ENCODE measurements around the gene EXOSC9. TPM values are rescaled to one million over a fixed set of nuclear protein-coding genes. Genes with fewer than 3 reads are reported as not detected.

The EXOSC9 gene
- total and polyA plus RNA-seq, 10 of the 15 experiments (the other 5 are each of a cell fraction or from before 2014, with no cell fraction given): 49.0 to 131 (median 85.4) TPM

DNA sequence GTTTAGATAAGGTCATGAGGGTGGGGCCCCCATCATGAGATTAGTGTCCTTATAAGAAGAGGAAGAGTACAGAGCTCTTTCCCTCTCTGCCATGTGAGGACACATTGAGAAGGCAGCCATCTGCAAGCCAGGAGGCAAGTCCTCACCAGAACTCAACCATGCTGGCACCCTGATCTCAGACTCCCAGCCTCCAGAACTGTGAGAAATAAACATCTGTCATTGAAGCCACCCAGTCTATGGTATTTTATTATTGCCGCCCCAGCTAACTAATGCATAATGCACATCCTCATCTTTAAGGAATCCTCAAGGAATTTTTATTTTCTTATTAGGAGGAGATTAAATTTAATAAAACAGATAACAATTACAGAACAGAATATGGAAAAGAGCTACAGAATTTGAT, 16.7 kb upstream of the EXOSC9 start:
- ATAC-seq (no peak), FAIRE-seq (no peak), DNase-seq (ENCODE audit: low read depth, low spot score) (no peak)
- RAD21 ChIA-PET (ENCODE audit: unreplicated experiment): no interaction called here
- no peaks in the 10 kb centered on the region for H3K36me3 ChIP-seq (ENCODE audit: control insufficient read depth in 2 of 2, insufficient read depth in 2 of 2, low read length in 1 of 2)
- no peak overlapping the region for H3K9ac ChIP-seq (ENCODE audit: control insufficient read depth, insufficient read depth, low read length)
- CTCF ChIA-PET: no interaction called here
- peaks cover 16% of the 10 kb centered on the region for H3K4me1 ChIP-seq (ENCODE audit: control insufficient read depth, insufficient read depth, low read length)
- H3K4me2 ChIP-seq (ENCODE audit: control insufficient read depth, insufficient read depth): no peak overlapping the region
- H2AFZ ChIP-seq (ENCODE audit: control insufficient read depth, low read depth, low read length): no peak overlapping the region
- no peak overlapping the region for H3K27ac ChIP-seq (ENCODE audit: control insufficient read depth, insufficient read depth)
- intact Hi-C loops (cut with micrococcal nuclease; ENCODE audit: unreplicated experiment) (no loop called here), in situ Hi-C loops (cut with MboI) (no loop called here)
- H3K79me2 ChIP-seq (ENCODE audit: control insufficient read depth, insufficient read depth, low read length): no peaks in the 10 kb centered on the region
- SMC1A ChIA-PET (ENCODE audit: uncharacterized antibody, unreplicated experiment): interaction anchor here (0.5 to 1.8 kb wide), 2 partner anchors 12 to 35 kb away, joined by 3 to 5 read pairs; no protein-coding TSS in a partner anchor
- POLR2A ChIA-PET: no interaction called here
- no peak overlapping the region for H3K4me3 ChIP-seq
- BruUV-seq (replicated peaks): no TSS peak
- no peaks in the 10 kb centered on the region for H4K20me1 ChIP-seq (ENCODE audit: control insufficient read depth, insufficient read depth)
- TF ChIP-seq POLR2A (IDR thresholded peaks at IDR 0.05; ENCODE audit: low read depth, low read length) (no peak), RAD21 (IDR thresholded peaks at IDR 0.05; ENCODE audit: insufficient read depth, low read depth, low read length) (no peak), E2F8 (IDR thresholded peaks at IDR 0.05; ENCODE audit: low read depth, partially characterized antibody) (no peak), ZBTB40 (IDR thresholded peaks at IDR 0.05; ENCODE audit: borderline replicate concordance) (no peak), NRF1 (conservative IDR thresholded peaks at IDR 0.05; ENCODE audit: low read depth, low read length) (no peak), NFIC (IDR thresholded peaks at IDR 0.05; ENCODE audit: low read depth, low read length) (no peak), NR2C2 (IDR thresholded peaks at IDR 0.05; ENCODE audit: borderline replicate concordance, control insufficient read depth, insufficient read length, low read depth) (no peak), TBL1XR1 (IDR thresholded peaks at IDR 0.05; ENCODE audit: low read depth, low read length) (no peak), TAF1 (IDR thresholded peaks at IDR 0.05; ENCODE audit: borderline replicate concordance, low read depth, low read length) (no peak), CEBPB (IDR thresholded peaks at IDR 0.05; ENCODE audit: borderline replicate concordance in 1 of 2, low read depth in 2 of 2, low read length in 2 of 2) (no peak), CREB1 (IDR thresholded peaks at IDR 0.05; ENCODE audit: low read depth) (no peak), ZNF274 (IDR thresholded peaks at IDR 0.05; ENCODE audit: insufficient read depth, insufficient read length) (no peak), NBN (IDR thresholded peaks at IDR 0.05) (no peak)
- TF ChIP-seq, protein P1, sequence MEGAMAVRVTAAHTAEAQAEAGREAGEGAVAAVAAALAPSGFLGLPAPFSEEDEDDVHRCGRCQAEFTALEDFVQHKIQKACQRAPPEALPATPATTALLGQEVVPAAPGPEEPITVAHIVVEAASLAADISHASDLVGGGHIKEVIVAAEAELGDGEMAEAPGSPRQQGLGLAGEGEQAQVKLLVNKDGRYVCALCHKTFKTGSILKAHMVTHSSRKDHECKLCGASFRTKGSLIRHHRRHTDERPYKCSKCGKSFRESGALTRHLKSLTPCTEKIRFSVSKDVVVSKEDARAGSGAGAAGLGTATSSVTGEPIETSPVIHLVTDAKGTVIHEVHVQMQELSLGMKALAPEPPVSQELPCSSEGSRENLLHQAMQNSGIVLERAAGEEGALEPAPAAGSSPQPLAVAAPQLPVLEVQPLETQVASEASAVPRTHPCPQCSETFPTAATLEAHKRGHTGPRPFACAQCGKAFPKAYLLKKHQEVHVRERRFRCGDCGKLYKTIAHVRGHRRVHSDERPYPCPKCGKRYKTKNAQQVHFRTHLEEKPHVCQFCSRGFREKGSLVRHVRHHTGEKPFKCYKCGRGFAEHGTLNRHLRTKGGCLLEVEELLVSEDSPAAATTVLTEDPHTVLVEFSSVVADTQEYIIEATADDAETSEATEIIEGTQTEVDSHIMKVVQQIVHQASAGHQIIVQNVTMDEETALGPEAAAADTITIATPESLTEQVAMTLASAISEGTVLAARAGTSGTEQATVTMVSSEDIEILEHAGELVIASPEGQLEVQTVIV (IDR thresholded peaks at IDR 0.05; ENCODE audit: borderline replicate concordance, partially characterized antibody): no peak
- WGBS (ENCODE audit: insufficient coverage, insufficient replicate concordance, low lambda C conversion rate, missing lambda C conversion rate): 100% methylated on average over 1 of the region's 1 CpG
- no peaks in the 10 kb centered on the region for H3K27me3 ChIP-seq (replicated peaks in 1 of 2; ENCODE audit: control insufficient read depth in 2 of 2, insufficient read depth in 2 of 2, low read length in 1 of 2)
- no peaks in the 10 kb centered on the region; the same call in 2 of the 3 replicates for H3K9me3 ChIP-seq (replicated peaks; ENCODE audit: control insufficient read depth, insufficient read depth, low read length)

All from GM12878 (cell line).